HG03280 (cell line): ENCODE results near the gene IDH3G.

Source experiments
- ATAC-seq: cut with Tn5 transposase; IDR thresholded peaks from one replicate; pipeline ENCODE4 v1.9.1; 2021; ENCODE audit warnings: mild to moderate bottlenecking, moderate library complexity; ENCODE audit not compliant: unreplicated experiment

IDH3G gene

DNA sequence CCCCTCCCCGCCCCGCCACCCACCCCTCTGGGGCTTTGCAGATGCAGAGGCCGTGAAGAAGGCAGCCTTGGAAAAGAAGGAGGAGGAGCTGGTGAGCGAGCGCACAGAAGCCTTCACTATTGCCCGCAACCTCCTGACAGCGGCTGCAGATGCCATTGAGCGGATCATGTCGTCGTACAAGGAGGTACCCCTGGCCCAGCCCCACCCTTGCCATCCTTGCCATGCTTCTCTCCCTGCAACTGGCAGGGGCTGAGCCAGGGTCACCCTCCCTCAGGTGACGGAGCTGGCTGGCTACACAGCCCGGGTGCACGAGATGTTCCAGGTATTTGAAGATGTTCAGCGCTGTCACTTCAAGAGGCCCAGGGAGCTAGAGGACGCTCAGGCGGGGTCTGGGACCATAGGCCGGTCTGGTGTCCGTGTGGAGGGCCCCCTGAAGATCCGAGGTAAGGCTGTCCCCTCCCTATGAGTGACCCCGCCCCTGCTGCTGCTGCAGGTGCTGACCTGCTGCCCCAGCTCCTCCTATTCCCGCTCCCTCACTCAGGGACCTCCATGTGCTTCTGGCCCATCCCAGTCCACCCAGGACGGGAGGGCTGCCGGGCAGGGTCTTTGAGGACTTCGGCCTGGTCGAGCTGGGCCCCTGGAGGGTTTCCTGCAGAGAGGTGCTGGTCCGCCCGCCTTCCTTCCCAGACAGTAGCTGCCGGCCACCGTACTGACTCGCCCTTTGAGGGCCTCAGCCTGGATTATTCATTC is 57.9 kb downstream of the IDH3G start:
- no peak for ATAC-seq
